ENCODE measurements around the gene DAND5. TPM values are rescaled to one million over a fixed set of nuclear protein-coding genes. Genes with fewer than 3 reads are reported as not detected.

The DAND5 gene
- total RNA-seq, 2 experiments from 2014 or later, result not detected

- Mint-ChIP-seq H3K27ac (peak overlapping the region; percentile 95), H3K9me3 (no peaks in the 10 kb centered on the region), H3K27me3 (no peaks in the 10 kb centered on the region), H3K4me1 (ENCODE audit: low read depth) (peaks cover 59% of the 10 kb centered on the region), H3K4me3 (peak overlapping the region; percentile 99), H3K36me3 (ENCODE audit: low read depth) (peaks cover 63% of the 10 kb centered on the region)
- no peak for TF ChIP-seq CTCF (IDR thresholded peaks at IDR 0.05)
- POLR2A ChIA-PET, result interaction anchor here (0.6 to 3.3 kb wide), 12 partner anchors 9 to 178 kb away, joined by 3 to 19 read pairs (median 4); partner anchors contain the start of genes GCDH, NACC1 and SYCE2
- DNase-seq, result peak; percentile 28
- intact Hi-C loops (cut with micrococcal nuclease), result loop anchor here (10.0 kb wide), 1 partner anchor 55 kb away; the partner anchor contains the start of genes DNASE2 and KLF1
- CTCF ChIA-PET, result interaction anchor here (3.0 kb wide), 1 partner anchor 25 kb away, joined by 10 read pairs; no protein-coding TSS in a partner anchor
- no peak for ATAC-seq
Measured at GRCh38 chr19:12939975-12940423, 29.4 kb upstream of the DAND5 start.

- Mint-ChIP-seq H3K4me3 (peak overlapping the region; percentile 99), H3K9me3 (no peaks in the 10 kb centered on the region), H3K36me3 (ENCODE audit: low read depth) (peaks cover 71% of the 10 kb centered on the region), H3K27ac (peak overlapping the region; percentile 95), H3K4me1 (ENCODE audit: low read depth) (peaks cover 61% of the 10 kb centered on the region), H3K27me3 (no peaks in the 10 kb centered on the region)
- DNase-seq, result no peak
- ChIA-PET POLR2A (interaction anchor here (0.8 kb wide), 2 partner anchors 9 to 13 kb away, joined by 3 to 4 read pairs; no protein-coding TSS in a partner anchor), CTCF (interaction anchor here (2.0 kb wide), 1 partner anchor 50 kb away, joined by 4 read pairs; the partner anchor contains the start of gene GCDH)
- ATAC-seq, result no peak
- no peak for TF ChIP-seq CTCF (IDR thresholded peaks at IDR 0.05)
- intact Hi-C loops (cut with micrococcal nuclease), result no loop called here
Measured at GRCh38 chr19:12940897-12941296, 28.5 kb upstream of the DAND5 start.

GRCh38 chr19:12943437-12944044, 25.8 kb upstream of the DAND5 start:
- Mint-ChIP-seq H3K27me3 (no peaks in the 10 kb centered on the region), H3K4me3 (peak overlapping the region; percentile 31), H3K27ac (peak overlapping the region; percentile 50), H3K4me1 (ENCODE audit: low read depth) (peaks cover 57% of the 10 kb centered on the region), H3K36me3 (ENCODE audit: low read depth) (peaks cover 90% of the 10 kb centered on the region), H3K9me3 (no peaks in the 10 kb centered on the region)
- no peak for DNase-seq
- POLR2A ChIA-PET, result interaction anchor here (0.8 to 1.6 kb wide), 7 partner anchors 10 to 58 kb away, joined by 3 to 7 read pairs (median 4); partner anchors contain the start of gene FARSA
- intact Hi-C loops (cut with micrococcal nuclease), result no loop called here
- TF ChIP-seq CTCF (IDR thresholded peaks at IDR 0.05), result no peak
- CTCF ChIA-PET, result interaction anchor here (1.3 kb wide), 1 partner anchor 22 kb away, joined by 5 read pairs; no protein-coding TSS in a partner anchor
- no peak for ATAC-seq

GRCh38 chr19:12944104-12944674, 25.2 kb upstream of the DAND5 start:
- Mint-ChIP-seq H3K4me3 (no peak overlapping the region), H3K27me3 (no peaks in the 10 kb centered on the region), H3K36me3 (ENCODE audit: low read depth) (peaks cover 84% of the 10 kb centered on the region), H3K9me3 (no peaks in the 10 kb centered on the region), H3K27ac (peak overlapping the region; percentile 96), H3K4me1 (ENCODE audit: low read depth) (peaks cover 57% of the 10 kb centered on the region)
- no peak for DNase-seq
- TF ChIP-seq CTCF (IDR thresholded peaks at IDR 0.05), result no peak
- no peak for ATAC-seq
- ChIA-PET POLR2A (interaction anchor here (0.8 to 1.6 kb wide), 7 partner anchors 10 to 58 kb away, joined by 3 to 7 read pairs (median 4); partner anchors contain the start of gene FARSA), CTCF (interaction anchor here (1.3 kb wide), 1 partner anchor 21 kb away, joined by 5 read pairs; no protein-coding TSS in a partner anchor)
- intact Hi-C loops (cut with micrococcal nuclease), result no loop called here

All from activated CD8-positive, alpha-beta T cell treated with anti-CD3 and anti-CD28 coated beads for 36 hours (primary cell).